HG02884 (cell line): ENCODE results near the gene USP51.
"Not testable (repeated sequence)": the region's sequence is repeated elsewhere in the genome, so short reads cannot be mapped to it uniquely, and the experiment has no call there.

ENCODE experiments used
- ATAC-seq: cut with Tn5 transposase; IDR thresholded peaks from one replicate; pipeline ENCODE4 v1.9.1; 2021; ENCODE audit warnings: mild to moderate bottlenecking, moderate library complexity; ENCODE audit not compliant: unreplicated experiment

Gene USP51

DNA sequence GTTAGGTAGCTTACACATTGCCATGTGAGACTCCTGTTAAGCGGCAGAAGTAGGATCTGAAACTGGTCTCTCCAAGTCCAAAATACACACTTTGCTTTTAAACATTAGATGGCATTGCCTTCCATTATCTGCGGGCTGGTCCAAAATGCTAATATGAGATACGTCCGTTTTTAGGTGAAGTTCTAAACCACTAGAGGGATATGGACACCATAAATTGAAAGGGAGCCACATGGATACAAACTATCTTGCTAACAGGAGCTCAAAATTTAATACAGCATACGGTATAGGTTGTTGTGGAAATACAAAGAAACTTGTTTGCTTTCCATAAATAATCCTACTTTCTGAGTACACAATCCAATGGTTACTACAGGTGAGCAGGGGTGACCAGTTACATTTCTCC lies 23.9 kb downstream of the USP51 start:
- ATAC-seq, result not testable (repeated sequence)

GRCh38 chrX:55465108-55465507 lies 24.5 kb downstream of the USP51 start:
- not testable (repeated sequence) for ATAC-seq

DNA sequence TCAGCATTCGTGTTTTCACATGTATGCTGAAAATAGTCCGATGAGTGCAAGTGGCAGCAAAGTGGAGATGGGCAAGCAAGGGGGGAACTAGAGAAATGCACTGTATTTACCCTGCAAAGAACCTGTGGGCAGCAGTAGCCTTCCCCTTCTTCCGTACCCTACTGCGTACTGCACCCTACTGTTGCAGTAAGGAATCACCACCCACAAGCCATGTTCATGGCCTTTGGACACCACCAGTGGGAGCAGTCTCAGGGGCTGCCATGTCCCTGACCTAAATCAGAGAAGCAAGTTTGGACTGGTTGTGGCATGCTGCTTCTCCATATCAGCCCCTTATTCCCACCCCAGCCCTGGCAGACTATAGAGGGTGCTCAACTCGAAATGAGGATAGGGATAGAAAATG lies 25.6 kb downstream of the USP51 start:
- not testable (repeated sequence) for ATAC-seq

DNA sequence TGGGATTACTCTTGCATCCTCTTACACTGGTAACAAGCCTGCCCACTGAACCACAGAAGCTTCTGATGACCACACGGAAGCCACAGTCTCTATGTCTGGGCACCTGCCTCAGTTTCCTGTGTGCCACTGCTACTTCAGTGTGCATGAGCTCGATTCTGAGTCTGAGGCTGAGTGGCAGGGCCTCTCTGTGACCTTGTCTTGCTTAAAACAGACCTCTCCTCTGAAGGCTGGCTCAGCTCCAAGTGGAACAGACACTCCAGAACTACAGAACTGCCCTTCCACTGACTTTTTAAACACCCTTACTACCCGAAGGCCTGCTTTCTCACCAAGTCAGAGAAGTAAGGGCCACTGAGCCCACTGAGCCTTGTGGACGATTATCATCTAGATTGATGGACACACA lies 29.7 kb downstream of the USP51 start:
- ATAC-seq, result not testable (repeated sequence)

GRCh38 chrX:55459426-55459825 lies 30.2 kb downstream of the USP51 start:
- ATAC-seq, result not testable (repeated sequence)

- ATAC-seq, result not testable (repeated sequence)
These were observed 33.9 kb downstream of the USP51 start for GRCh38 chrX:55455708-55456107.

- no peak for ATAC-seq
These were observed 36.9 kb downstream of the USP51 start for GRCh38 chrX:55452833-55453124.

DNA sequence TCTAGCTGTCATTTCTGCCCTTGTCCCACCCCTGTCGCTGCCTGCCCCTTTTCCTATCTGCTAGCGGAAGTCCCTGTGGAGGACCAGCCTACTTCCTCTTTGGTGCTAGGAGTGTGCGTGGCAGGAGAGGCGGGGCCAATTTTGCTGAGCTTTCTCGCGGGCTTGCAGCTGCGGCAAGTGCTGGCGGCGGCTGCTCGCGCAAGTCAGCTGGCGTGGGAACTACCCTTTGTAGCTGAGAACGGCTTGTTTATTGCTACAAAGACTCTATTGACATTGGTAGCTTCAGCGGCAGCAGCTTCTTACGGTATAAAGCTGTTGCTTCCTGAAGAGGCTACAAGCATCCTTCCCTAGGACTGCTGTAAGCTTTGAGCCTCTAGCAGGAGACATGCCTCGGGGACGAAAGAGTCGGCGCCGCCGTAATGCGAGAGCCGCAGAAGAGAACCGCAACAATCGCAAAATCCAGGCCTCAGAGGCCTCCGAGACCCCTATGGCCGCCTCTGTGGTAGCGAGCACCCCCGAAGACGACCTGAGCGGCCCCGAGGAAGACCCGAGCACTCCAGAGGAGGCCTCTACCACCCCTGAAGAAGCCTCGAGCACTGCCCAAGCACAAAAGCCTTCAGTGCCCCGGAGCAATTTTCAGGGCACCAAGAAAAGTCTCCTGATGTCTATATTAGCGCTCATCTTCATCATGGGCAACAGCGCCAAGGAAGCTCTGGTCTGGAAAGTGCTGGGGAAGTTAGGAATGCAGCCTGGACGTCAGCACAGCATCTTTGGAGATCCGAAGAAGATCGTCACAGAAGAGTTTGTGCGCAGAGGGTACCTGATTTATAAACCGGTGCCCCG lies 37.4 kb downstream of the USP51 start, which contains the start of gene MAGEH1:
Gene MAGEH1, plus strand, starts transcription at position 138 of the 843 bp plus-strand sequence. Its CDS starts 248 bp downstream, at position 386.
- peak; percentile 99 for ATAC-seq

- peak; percentile 33 for ATAC-seq
These were observed 38.0 kb downstream of the USP51 start for GRCh38 chrX:55451626-55451989.

DNA sequence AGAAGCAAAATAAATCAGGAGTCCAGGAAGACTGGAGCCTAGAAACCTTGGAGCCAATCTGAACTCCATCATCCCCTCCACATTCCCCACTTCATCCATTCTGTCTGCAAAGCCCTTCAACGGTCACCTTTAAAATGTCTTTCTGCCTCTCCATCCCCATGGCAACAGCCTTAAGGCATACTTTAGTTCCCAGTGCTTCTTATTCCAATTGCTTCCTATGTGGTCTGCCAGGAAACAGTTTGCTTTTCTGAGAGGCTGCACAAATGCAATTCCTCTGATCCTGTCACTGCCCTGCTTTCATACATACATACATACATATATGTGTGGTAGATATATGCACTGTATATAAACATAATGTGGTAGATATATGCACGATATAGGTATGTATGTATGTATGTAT lies 38.5 kb downstream of the USP51 start:
- ATAC-seq, result no peak

DNA sequence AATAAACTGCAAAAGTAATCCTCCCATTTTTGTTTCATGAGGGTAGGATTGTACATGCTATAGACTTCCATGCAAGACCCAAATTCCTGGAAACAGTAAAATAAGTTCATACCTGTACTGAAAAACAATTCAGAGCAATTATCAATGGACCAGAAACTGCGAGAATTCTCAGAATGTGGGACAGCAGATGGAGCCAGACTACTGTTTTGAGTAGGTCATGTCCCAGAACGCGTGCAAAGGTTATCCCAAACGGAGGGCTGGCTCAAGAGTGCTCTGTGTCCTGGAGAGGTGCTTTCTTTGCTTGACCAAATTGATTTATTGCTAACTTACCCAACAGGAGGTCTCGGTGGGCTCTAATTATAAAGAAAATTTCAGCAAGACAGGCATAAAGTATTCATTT lies 39.4 kb downstream of the USP51 start:
- ATAC-seq, result no peak

GRCh38 chrX:55443468-55443867 lies 46.2 kb downstream of the USP51 start:
- ATAC-seq, result not testable (repeated sequence)
